Liver (tissue), 9 donors: ENCODE data around the gene GAS7. TPM values are rescaled to one million over a fixed set of nuclear protein-coding genes. Genes with fewer than 3 reads are reported as not detected.

Source experiments
- DNase-seq: peaks from one replicate; pipeline ENCODE4 v3.0.0-alpha.2; 2017; ENCODE audit warnings: low spot score
- H3K27ac ChIP-seq, 2 donors: one replicate each; pipeline ENCODE4 v1.7.0; 2013; ENCODE audit warnings: inconsistent platforms in 2 of 2, low read length in 2 of 2, control low read depth in 1 of 2, low read depth in 1 of 2, mild to moderate bottlenecking in 1 of 2
- H3K27me3 ChIP-seq, 4 donors: one replicate each; pipeline versions ENCODE4 v1.6.1 to v1.7.0; 2013; ENCODE audit warnings: low read length in 3 of 4, inconsistent platforms in 1 of 4, mild to moderate bottlenecking in 1 of 4, moderate library complexity in 1 of 4; ENCODE audit not compliant: control insufficient read depth in 4 of 4, insufficient read depth in 4 of 4
- H3K36me3 ChIP-seq, 4 donors: one replicate each; pipeline versions ENCODE4 v1.6.1 to v1.7.0; 2013; ENCODE audit warnings: low read length in 3 of 4, mild to moderate bottlenecking in 3 of 4, low read depth in 1 of 4, moderate library complexity in 1 of 4; ENCODE audit not compliant: control insufficient read depth in 4 of 4, insufficient read depth in 3 of 4
- H3K4me1 ChIP-seq, 4 donors: one replicate each; pipeline versions ENCODE4 v1.6.1 to v1.7.0; 2013; ENCODE audit warnings: low read length in 3 of 4, mild to moderate bottlenecking in 3 of 4, moderate library complexity in 1 of 4; ENCODE audit not compliant: control insufficient read depth in 4 of 4, insufficient read depth in 4 of 4
- H3K4me3 ChIP-seq, 3 donors: one replicate each; pipeline versions ENCODE4 v1.6.1 to v1.7.0; 2013; ENCODE audit warnings: low read length in 3 of 3, control low read depth in 1 of 3, low read depth in 1 of 3, mild to moderate bottlenecking in 1 of 3
- H3K9ac ChIP-seq, 2 donors: one replicate each; pipeline ENCODE4 v1.7.0; 2013; ENCODE audit warnings: low read length in 2 of 2, mild to moderate bottlenecking in 2 of 2, moderate library complexity in 2 of 2, control low read depth in 1 of 2, low read depth in 1 of 2
- H3K9me3 ChIP-seq, 4 donors: one replicate each; pipeline versions ENCODE4 v1.6.1 to v1.7.0; 2013; ENCODE audit warnings: low read length in 3 of 4; ENCODE audit not compliant: control insufficient read depth in 4 of 4
- EGR1 ChIP-seq, 2 donors: IDR thresholded peaks; 2 replicates each; pipeline ENCODE4 v1.6.1; 2016 to 2018; ENCODE audit warnings: antibody characterized with exemption in 2 of 2, low read depth in 2 of 2
- FOXA1 ChIP-seq: IDR thresholded peaks from 2 replicates; pipeline ENCODE4 v1.6.1; 2016; ENCODE audit warnings: antibody characterized with exemption
- FOXA2 ChIP-seq: IDR thresholded peaks from 2 replicates; pipeline ENCODE4 v1.6.1; 2016; ENCODE audit warnings: antibody characterized with exemption
- GABPA ChIP-seq, 2 donors: IDR thresholded peaks in 1 of 2; conservative IDR thresholded peaks in 1 of 2; 2 replicates each; pipeline ENCODE4 v1.6.1; 2016; ENCODE audit warnings: antibody characterized with exemption in 2 of 2, mild to moderate bottlenecking in 1 of 2, moderate library complexity in 1 of 2
- HNF4A ChIP-seq, 2 donors: conservative IDR thresholded peaks; 2 replicates each; pipeline ENCODE4 v1.6.1; 2016; ENCODE audit warnings: antibody characterized with exemption in 2 of 2, mild to moderate bottlenecking in 2 of 2
- HNF4G ChIP-seq: IDR thresholded peaks from 2 replicates; pipeline ENCODE4 v1.6.1; 2016; ENCODE audit warnings: antibody characterized with exemption
- JUND ChIP-seq, 2 donors: IDR thresholded peaks; 2 replicates each; pipeline ENCODE4 v1.6.1; 2016; ENCODE audit warnings: antibody characterized with exemption in 2 of 2
- MAX ChIP-seq: IDR thresholded peaks from 2 replicates; pipeline ENCODE4 v1.6.1; 2016; ENCODE audit warnings: antibody characterized with exemption
- NR2F2 ChIP-seq: IDR thresholded peaks from 2 replicates; pipeline ENCODE4 v1.6.1; 2016; ENCODE audit warnings: antibody characterized with exemption
- RAD21 ChIP-seq, 2 donors: IDR thresholded peaks; 2 replicates each; pipeline ENCODE4 v1.6.1; 2016; ENCODE audit warnings: antibody characterized with exemption in 2 of 2, mild to moderate bottlenecking in 2 of 2
- RXRA ChIP-seq, 2 donors: IDR thresholded peaks; 2 replicates each; pipeline ENCODE4 v1.6.1; 2017 to 2018; ENCODE audit warnings: antibody characterized with exemption in 2 of 2, mild to moderate bottlenecking in 1 of 2
- SP1 ChIP-seq: IDR thresholded peaks from 2 replicates; pipeline ENCODE4 v1.6.1; 2018; ENCODE audit warnings: antibody characterized with exemption, mild to moderate bottlenecking
- TAF1 ChIP-seq: conservative IDR thresholded peaks from 2 replicates; pipeline ENCODE4 v1.6.1; 2016; ENCODE audit warnings: antibody characterized with exemption, mild to moderate bottlenecking
- YY1 ChIP-seq: IDR thresholded peaks from 2 replicates; pipeline ENCODE4 v1.6.1; 2016; ENCODE audit warnings: antibody characterized with exemption, mild to moderate bottlenecking
- WGBS: extraction: QIAGEN DNeasy Blood & Tissue Kit; methylation state at CpG from one replicate; pipeline ENCODE4 v1.1.7; 2013; 5-methylcytosine and 5-hydroxymethylcytosine counted together
- polyA plus RNA-seq, 2 donors: library from polyadenylated mRNA; stranded (reverse) in 1 of 2; unstranded in 1 of 2; fragments of 200-250 nt in 1 of 2; fragments of >200 nt in 1 of 2; fragmentation: Nextera tagmentation in 1 of 2; extraction: Ambion mirVana in 1 of 2; gene quantifications; one replicate each; pipeline versions ENCODE4 v1.2.1 to v1.2.3, GENCODE V29; 2013 to 2015
- total RNA-seq, 2 donors: library from RNA; depleted of rRNA; stranded (reverse); fragments of >200 nt; gene quantifications; one replicate each; pipeline ENCODE4 v1.2.3, GENCODE V29; 2014
- TF ChIP-seq, protein P1 (sequence below): fragments of 150-350 bp; IDR thresholded peaks from 2 replicates; pipeline ENCODE4 v1.5.1; 2017; ENCODE audit warnings: improper control_type of control experiment, low read depth, low read length; ENCODE audit not compliant: missing input control
- TF ChIP-seq, protein P2 (sequence below): IDR thresholded peaks from 2 replicates; pipeline ENCODE4 v1.6.1; 2016; ENCODE audit warnings: antibody characterized with exemption, mild to moderate bottlenecking
- TF ChIP-seq, protein P3 (sequence below): IDR thresholded peaks from 2 replicates; pipeline ENCODE4 v1.6.1; 2016; ENCODE audit warnings: antibody characterized with exemption
- TF ChIP-seq, protein P4 (sequence below): IDR thresholded peaks from 2 replicates; pipeline ENCODE4 v1.6.1; 2016; ENCODE audit warnings: antibody characterized with exemption
- donor health status: healthy.
- donor health status: healthy.
- donor health status: healthy.
- donor health status: healthy.
- donor health status: healthy.

The GAS7 gene
- total and polyA plus RNA-seq, 4 donors: 0.79 to 6.1 (median 2.5) TPM

- Histone ChIP-seq H3K4me1 (no peaks in the 10 kb centered on the region), H3K27me3 (peaks cover 0 to 5% (median 0%) of the 10 kb centered on the region in 4 donors), H3K9ac (no peak overlapping the region), H3K9me3 (peaks cover 0 to 2% (median 0%) of the 10 kb centered on the region in 4 donors), H3K4me3 (no peak overlapping the region), H3K36me3 (no peaks in the 10 kb centered on the region), H3K27ac (no peak overlapping the region)
- no peak for TF ChIP-seq NR2F2
- TF ChIP-seq HNF4A (conservative IDR thresholded peaks at IDR 0.05): no peak
- no peak for TF ChIP-seq EGR1 (IDR thresholded peaks at IDR 0.05; ENCODE audit: low read depth in 2 of 2)
- TF ChIP-seq, protein P1, sequence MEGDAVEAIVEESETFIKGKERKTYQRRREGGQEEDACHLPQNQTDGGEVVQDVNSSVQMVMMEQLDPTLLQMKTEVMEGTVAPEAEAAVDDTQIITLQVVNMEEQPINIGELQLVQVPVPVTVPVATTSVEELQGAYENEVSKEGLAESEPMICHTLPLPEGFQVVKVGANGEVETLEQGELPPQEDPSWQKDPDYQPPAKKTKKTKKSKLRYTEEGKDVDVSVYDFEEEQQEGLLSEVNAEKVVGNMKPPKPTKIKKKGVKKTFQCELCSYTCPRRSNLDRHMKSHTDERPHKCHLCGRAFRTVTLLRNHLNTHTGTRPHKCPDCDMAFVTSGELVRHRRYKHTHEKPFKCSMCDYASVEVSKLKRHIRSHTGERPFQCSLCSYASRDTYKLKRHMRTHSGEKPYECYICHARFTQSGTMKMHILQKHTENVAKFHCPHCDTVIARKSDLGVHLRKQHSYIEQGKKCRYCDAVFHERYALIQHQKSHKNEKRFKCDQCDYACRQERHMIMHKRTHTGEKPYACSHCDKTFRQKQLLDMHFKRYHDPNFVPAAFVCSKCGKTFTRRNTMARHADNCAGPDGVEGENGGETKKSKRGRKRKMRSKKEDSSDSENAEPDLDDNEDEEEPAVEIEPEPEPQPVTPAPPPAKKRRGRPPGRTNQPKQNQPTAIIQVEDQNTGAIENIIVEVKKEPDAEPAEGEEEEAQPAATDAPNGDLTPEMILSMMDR: no peak
- TF ChIP-seq YY1: no peak
- TF ChIP-seq FOXA2: no peak
- TF ChIP-seq, protein P2, sequence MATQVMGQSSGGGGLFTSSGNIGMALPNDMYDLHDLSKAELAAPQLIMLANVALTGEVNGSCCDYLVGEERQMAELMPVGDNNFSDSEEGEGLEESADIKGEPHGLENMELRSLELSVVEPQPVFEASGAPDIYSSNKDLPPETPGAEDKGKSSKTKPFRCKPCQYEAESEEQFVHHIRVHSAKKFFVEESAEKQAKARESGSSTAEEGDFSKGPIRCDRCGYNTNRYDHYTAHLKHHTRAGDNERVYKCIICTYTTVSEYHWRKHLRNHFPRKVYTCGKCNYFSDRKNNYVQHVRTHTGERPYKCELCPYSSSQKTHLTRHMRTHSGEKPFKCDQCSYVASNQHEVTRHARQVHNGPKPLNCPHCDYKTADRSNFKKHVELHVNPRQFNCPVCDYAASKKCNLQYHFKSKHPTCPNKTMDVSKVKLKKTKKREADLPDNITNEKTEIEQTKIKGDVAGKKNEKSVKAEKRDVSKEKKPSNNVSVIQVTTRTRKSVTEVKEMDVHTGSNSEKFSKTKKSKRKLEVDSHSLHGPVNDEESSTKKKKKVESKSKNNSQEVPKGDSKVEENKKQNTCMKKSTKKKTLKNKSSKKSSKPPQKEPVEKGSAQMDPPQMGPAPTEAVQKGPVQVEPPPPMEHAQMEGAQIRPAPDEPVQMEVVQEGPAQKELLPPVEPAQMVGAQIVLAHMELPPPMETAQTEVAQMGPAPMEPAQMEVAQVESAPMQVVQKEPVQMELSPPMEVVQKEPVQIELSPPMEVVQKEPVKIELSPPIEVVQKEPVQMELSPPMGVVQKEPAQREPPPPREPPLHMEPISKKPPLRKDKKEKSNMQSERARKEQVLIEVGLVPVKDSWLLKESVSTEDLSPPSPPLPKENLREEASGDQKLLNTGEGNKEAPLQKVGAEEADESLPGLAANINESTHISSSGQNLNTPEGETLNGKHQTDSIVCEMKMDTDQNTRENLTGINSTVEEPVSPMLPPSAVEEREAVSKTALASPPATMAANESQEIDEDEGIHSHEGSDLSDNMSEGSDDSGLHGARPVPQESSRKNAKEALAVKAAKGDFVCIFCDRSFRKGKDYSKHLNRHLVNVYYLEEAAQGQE: no peak
- TF ChIP-seq, protein P3, sequence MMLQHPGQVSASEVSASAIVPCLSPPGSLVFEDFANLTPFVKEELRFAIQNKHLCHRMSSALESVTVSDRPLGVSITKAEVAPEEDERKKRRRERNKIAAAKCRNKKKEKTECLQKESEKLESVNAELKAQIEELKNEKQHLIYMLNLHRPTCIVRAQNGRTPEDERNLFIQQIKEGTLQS: no peak
- TF ChIP-seq, protein P4, sequence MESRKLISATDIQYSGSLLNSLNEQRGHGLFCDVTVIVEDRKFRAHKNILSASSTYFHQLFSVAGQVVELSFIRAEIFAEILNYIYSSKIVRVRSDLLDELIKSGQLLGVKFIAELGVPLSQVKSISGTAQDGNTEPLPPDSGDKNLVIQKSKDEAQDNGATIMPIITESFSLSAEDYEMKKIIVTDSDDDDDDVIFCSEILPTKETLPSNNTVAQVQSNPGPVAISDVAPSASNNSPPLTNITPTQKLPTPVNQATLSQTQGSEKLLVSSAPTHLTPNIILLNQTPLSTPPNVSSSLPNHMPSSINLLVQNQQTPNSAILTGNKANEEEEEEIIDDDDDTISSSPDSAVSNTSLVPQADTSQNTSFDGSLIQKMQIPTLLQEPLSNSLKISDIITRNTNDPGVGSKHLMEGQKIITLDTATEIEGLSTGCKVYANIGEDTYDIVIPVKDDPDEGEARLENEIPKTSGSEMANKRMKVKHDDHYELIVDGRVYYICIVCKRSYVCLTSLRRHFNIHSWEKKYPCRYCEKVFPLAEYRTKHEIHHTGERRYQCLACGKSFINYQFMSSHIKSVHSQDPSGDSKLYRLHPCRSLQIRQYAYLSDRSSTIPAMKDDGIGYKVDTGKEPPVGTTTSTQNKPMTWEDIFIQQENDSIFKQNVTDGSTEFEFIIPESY: no peak
- TF ChIP-seq HNF4G: no peak
- no peak for TF ChIP-seq FOXA1
- TF ChIP-seq TAF1: no peak
- TF ChIP-seq MAX: no peak
- no peak for TF ChIP-seq RXRA (IDR thresholded peaks at IDR 0.05)
- TF ChIP-seq RAD21 (IDR thresholded peaks at IDR 0.05): no peak
- TF ChIP-seq GABPA (IDR thresholded peaks at IDR 0.05 in 1 of 2, conservative IDR thresholded peaks at IDR 0.05 in 1 of 2): no peak
- no peak for TF ChIP-seq JUND (IDR thresholded peaks at IDR 0.05)
- TF ChIP-seq SP1: no peak
- DNase-seq: no peak
- 65% methylated on average over 11 of the region's 11 CpGs for WGBS
Observed at GRCh38 chr17:10036511-10037061, 161.8 kb downstream of the GAS7 start.
